ENCODE data around the gene CLEC20A.

DNA sequence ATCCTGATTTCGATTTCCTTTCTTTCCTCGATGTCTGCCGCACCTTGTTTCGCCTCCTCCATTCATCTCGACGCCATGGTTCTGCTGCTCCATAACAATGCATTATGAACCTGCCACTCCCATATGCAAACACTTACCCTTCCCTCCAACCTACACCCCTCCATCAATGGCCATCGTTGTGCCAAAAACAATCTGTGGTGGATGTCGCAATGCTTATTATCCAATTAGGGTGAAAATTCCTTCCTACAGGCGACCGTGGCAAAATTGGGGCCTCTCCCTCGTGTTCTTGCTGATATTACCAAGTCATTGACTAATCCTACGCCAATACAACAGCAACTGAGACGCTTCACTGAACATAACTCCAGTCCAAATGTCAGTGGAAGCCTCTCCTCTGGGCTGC, 40.3 kb downstream of the CLEC20A start:
- TF ChIP-seq CTCF (IDR thresholded peaks at IDR 0.05 in 8 of 11, conservative IDR thresholded peaks at IDR 0.05 in 3 of 11) (no peak), POLR2A (IDR thresholded peaks at IDR 0.05) (no peak), POLR2AphosphoS5 (IDR thresholded peaks at IDR 0.05) (no peak)

Data from spleen (tissue), 7 donors.